Activated B cell treated with CpG ODN at 0.5 μM for 24 hours (primary cell): ENCODE measurements around the gene ADCYAP1. TPM values are rescaled to one million over a fixed set of nuclear protein-coding genes. Genes with fewer than 3 reads are reported as not detected.

Source experiments
- ATAC-seq: fragments of 200-7000 bp; cut with Tn5 transposase; one replicate; pipeline ENCODE4 v1.10.0; 2021; ENCODE audit warnings: low read depth, mild to moderate bottlenecking, moderate library complexity
- CTCF ChIA-PET: fragments of 350-600 bp; sonication (Branson Sonifier 250); formaldehyde crosslinking; loops from one replicate; lab custom pipeline; 2021; ENCODE audit warnings: antibody characterized with exemption; lab: Charles Lee
- POLR2A ChIA-PET: fragments of 350-600 bp; sonication (Branson Sonifier 250); formaldehyde crosslinking; loops from one replicate; lab custom pipeline; 2021; ENCODE audit warnings: antibody characterized with exemption; lab: Charles Lee
- DNase-seq: peaks from one replicate; pipeline ENCODE4 v3.0.0; 2022
- H3K27ac Mint-ChIP-seq: one replicate; pipeline ENCODE4 v1.8.0; 2020; ENCODE audit warnings: mixed read lengths
- H3K27me3 Mint-ChIP-seq: one replicate; pipeline ENCODE4 v1.8.0; 2021; ENCODE audit warnings: mixed read lengths
- H3K36me3 Mint-ChIP-seq: one replicate; pipeline ENCODE4 v1.8.0; 2021; ENCODE audit warnings: low read depth, mixed read lengths
- H3K4me1 Mint-ChIP-seq: one replicate; pipeline ENCODE4 v1.8.0; 2021; ENCODE audit warnings: mixed read lengths
- H3K4me3 Mint-ChIP-seq: one replicate; pipeline ENCODE4 v1.8.0; 2020; ENCODE audit warnings: mild to moderate bottlenecking, mixed read lengths
- H3K9me3 Mint-ChIP-seq: one replicate; pipeline ENCODE4 v1.8.0; 2020; ENCODE audit warnings: mixed read lengths
- intact Hi-C: fragments of 100-400 bp; cut with micrococcal nuclease; formaldehyde crosslinking; loops from one replicate; pipeline ENCODE4 v1.15.1; 2024
- total RNA-seq: library from RNA; stranded (reverse); gene quantifications from 2 replicates; pipeline ENCODE4 v1.2.3, GENCODE V29; 2022
- TF ChIP-seq, protein P1 (sequence below): fragments of 200-600 bp; IDR thresholded peaks from one replicate; pipeline ENCODE4 v1.8.0; 2022; ENCODE audit warnings: antibody characterized with exemption, mild to moderate bottlenecking

Gene ADCYAP1
- total RNA-seq, 1 donor from 2014 or later, result not detected

DNA sequence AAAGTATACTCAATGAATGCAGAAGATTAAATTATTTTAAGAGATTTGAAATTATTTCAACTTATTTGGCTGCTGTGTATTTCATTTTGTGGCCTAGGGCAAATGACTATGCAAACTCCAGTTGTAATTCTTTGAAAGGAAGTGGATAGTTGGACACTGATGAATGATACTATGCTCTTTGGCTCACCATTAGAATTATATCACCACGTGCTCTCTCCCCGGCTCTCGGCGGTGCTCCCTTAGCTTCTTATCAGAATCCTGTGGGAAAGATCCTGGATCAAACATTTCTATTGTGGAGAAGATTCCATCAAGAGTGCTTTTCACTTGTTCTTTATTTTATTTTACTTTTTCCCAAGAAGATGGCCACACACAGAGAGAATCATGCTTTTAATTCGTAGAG is 55.2 kb downstream of the ADCYAP1 start:
- H3K4me1 Mint-ChIP-seq, result peaks cover 3% of the 10 kb centered on the region
- TF ChIP-seq, protein P1, sequence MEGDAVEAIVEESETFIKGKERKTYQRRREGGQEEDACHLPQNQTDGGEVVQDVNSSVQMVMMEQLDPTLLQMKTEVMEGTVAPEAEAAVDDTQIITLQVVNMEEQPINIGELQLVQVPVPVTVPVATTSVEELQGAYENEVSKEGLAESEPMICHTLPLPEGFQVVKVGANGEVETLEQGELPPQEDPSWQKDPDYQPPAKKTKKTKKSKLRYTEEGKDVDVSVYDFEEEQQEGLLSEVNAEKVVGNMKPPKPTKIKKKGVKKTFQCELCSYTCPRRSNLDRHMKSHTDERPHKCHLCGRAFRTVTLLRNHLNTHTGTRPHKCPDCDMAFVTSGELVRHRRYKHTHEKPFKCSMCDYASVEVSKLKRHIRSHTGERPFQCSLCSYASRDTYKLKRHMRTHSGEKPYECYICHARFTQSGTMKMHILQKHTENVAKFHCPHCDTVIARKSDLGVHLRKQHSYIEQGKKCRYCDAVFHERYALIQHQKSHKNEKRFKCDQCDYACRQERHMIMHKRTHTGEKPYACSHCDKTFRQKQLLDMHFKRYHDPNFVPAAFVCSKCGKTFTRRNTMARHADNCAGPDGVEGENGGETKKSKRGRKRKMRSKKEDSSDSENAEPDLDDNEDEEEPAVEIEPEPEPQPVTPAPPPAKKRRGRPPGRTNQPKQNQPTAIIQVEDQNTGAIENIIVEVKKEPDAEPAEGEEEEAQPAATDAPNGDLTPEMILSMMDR, result no peak
- H3K27me3 Mint-ChIP-seq, result peaks cover 6% of the 10 kb centered on the region
- intact Hi-C loops, result no loop called here
- ChIA-PET POLR2A (no interaction called here), CTCF (no interaction called here)
- ATAC-seq (no peak), DNase-seq (no peak)
- no peaks in the 10 kb centered on the region for H3K36me3 Mint-ChIP-seq
- H3K9me3 Mint-ChIP-seq, result no peaks in the 10 kb centered on the region
- no peak overlapping the region for H3K27ac Mint-ChIP-seq
- H3K4me3 Mint-ChIP-seq, result no peak overlapping the region

Other genes starting within 250 kb of the ADCYAP1 start
- gene TYMS, start 247.2 kb upstream of the ADCYAP1 start, total RNA-seq, result 4.0 and 5.1 TPM in 2 replicates
- 21.3 and 23.8 TPM in 2 replicates for gene ENOSF1, start 192.2 kb upstream of the ADCYAP1 start, total RNA-seq
- gene YES1, start 92.6 kb upstream of the ADCYAP1 start, total RNA-seq, result 0.24 and 0.35 TPM in 2 replicates